ENCODE data around the gene CDHR5.

The CDHR5 gene

GRCh38 chr11:646214-646613 is 21.5 kb upstream of the CDHR5 start:
- no peak for DNase-seq (ENCODE audit: low read depth in 1 of 2, low spot score in 1 of 2)

GRCh38 chr11:645536-645935 is 20.8 kb upstream of the CDHR5 start:
- DNase-seq (ENCODE audit: low read depth in 1 of 2, low spot score in 1 of 2), result no peak

GRCh38 chr11:643849-644738 is 19.3 kb upstream of the CDHR5 start:
- DNase-seq (ENCODE audit: low read depth in 1 of 2, low spot score in 1 of 2), result no peak

- no peak for DNase-seq (ENCODE audit: low read depth in 1 of 2, low spot score in 1 of 2)
Observed at GRCh38 chr11:643366-643765, 18.6 kb upstream of the CDHR5 start.

GRCh38 chr11:641806-642370 is 17.1 kb upstream of the CDHR5 start:
- DNase-seq (ENCODE audit: low read depth in 1 of 2, low spot score in 1 of 2), result no peak

- DNase-seq (ENCODE audit: low read depth in 1 of 2, low spot score in 1 of 2), result no peak
Observed at GRCh38 chr11:640021-640706, 15.4 kb upstream of the CDHR5 start.

GRCh38 chr11:639332-639955 is 14.7 kb upstream of the CDHR5 start:
- no peak for DNase-seq (ENCODE audit: low read depth in 1 of 2, low spot score in 1 of 2)

GRCh38 chr11:638631-639331 is 14.0 kb upstream of the CDHR5 start:
- DNase-seq (ENCODE audit: low read depth in 1 of 2, low spot score in 1 of 2), result no peak

GRCh38 chr11:637593-638521 is 13.1 kb upstream of the CDHR5 start:
- no peak for DNase-seq (ENCODE audit: low read depth in 1 of 2, low spot score in 1 of 2)

GRCh38 chr11:637333-637592 is 12.5 kb upstream of the CDHR5 start:
- no peak for DNase-seq (ENCODE audit: low read depth in 1 of 2, low spot score in 1 of 2)

- DNase-seq (ENCODE audit: low read depth in 1 of 2, low spot score in 1 of 2), result no peak
Observed at GRCh38 chr11:636511-637332, 12.0 kb upstream of the CDHR5 start, which contains the start of gene DRD4. Gene DRD4, plus strand, starts transcription at chr11:637269. Its CDS starts 36 bp downstream, at chr11:637305.

- no peak for DNase-seq (ENCODE audit: low read depth in 1 of 2, low spot score in 1 of 2)
Observed at GRCh38 chr11:635945-636510, 11.3 kb upstream of the CDHR5 start.

- DNase-seq (ENCODE audit: low read depth in 1 of 2, low spot score in 1 of 2), result no peak
Observed at GRCh38 chr11:630871-631270, 6.1 kb upstream of the CDHR5 start.

GRCh38 chr11:629237-629583 is 4.5 kb upstream of the CDHR5 start:
- no peak for DNase-seq (ENCODE audit: low read depth in 1 of 2, low spot score in 1 of 2)

GRCh38 chr11:628056-628455 is 3.3 kb upstream of the CDHR5 start:
- no peak for DNase-seq (ENCODE audit: low read depth in 1 of 2, low spot score in 1 of 2)

- DNase-seq (ENCODE audit: low read depth in 1 of 2, low spot score in 1 of 2), result no peak
Observed at GRCh38 chr11:627308-627576, 2.5 kb upstream of the CDHR5 start.

- no peak for DNase-seq (ENCODE audit: low read depth in 1 of 2, low spot score in 1 of 2)
Observed at GRCh38 chr11:626475-627307, 1.9 kb upstream of the CDHR5 start, which contains the start of gene SCT. Gene SCT, minus strand, starts transcription at chr11:627181. Its CDS starts 38 bp downstream, at chr11:627143.

- no peak for DNase-seq (ENCODE audit: low read depth in 1 of 2, low spot score in 1 of 2)
Observed at GRCh38 chr11:625636-626268, 997 bp upstream of the CDHR5 start.
